ENCODE results near the gene MYLK3. TPM values are rescaled to one million over a fixed set of nuclear protein-coding genes. Genes with fewer than 3 reads are reported as not detected.

The MYLK3 gene
- total RNA-seq (under 1 TPM; 0.54 to 0.78 TPM), polyA plus RNA-seq (under 1 TPM; 0.20 to 0.63 TPM)
- long read RNA-seq, donor 1, result 0 reads
- long read RNA-seq, donor 2, partial matches to known transcripts, result 0 of 1 reads
- long read RNA-seq, donor 2, other reads (novel, unspliced or antisense), result 1 of 1 reads

GRCh38 chr16:46747777-46748651, at the start of gene MYLK3:
Gene MYLK3, minus strand, starts transcription at chr16:46748344. Its CDS starts 151 bp downstream, at chr16:46748193.
- H3K9me3 ChIP-seq (ENCODE audit: control insufficient read depth, low read length), result no peaks in the 10 kb centered on the region
- no peaks in the 10 kb centered on the region for H3K4me1 ChIP-seq (ENCODE audit: control insufficient read depth in 1 of 2, insufficient read depth in 2 of 2, low read length in 2 of 2)
- 76 to 77% methylated on average over 24 to 25 of the region's 25 CpGs for WGBS, 2 donors
- intact Hi-C loops (cut with DNase I), result no loop called here
- H3K27ac ChIP-seq (ENCODE audit: low read depth in 1 of 2, low read length in 2 of 2), result no peak within 1 kb of the TSS
- DNase-seq (peak in 1 of 2 donors; percentile 70), ATAC-seq (ENCODE audit: low FRiP score) (peak; percentile 42)
- H3K27me3 ChIP-seq (ENCODE audit: control insufficient read depth in 1 of 2, insufficient read depth in 2 of 2, low read length in 1 of 2), result no peaks in the 10 kb centered on the region
- no peaks in the 10 kb centered on the region for H3K36me3 ChIP-seq (ENCODE audit: control insufficient read depth in 1 of 2, insufficient read depth in 2 of 2, low read length in 1 of 2)
- no peak within 1 kb of the TSS for H3K4me3 ChIP-seq (ENCODE audit: low read length in 2 of 2)

GRCh38 chr16:46797501-46797900, 49.4 kb upstream of the MYLK3 start:
- Histone ChIP-seq H3K9me3 (ENCODE audit: control insufficient read depth, low read length) (no peaks in the 10 kb centered on the region), H3K36me3 (ENCODE audit: control insufficient read depth in 1 of 2, insufficient read depth in 2 of 2, low read length in 1 of 2) (no peaks in the 10 kb centered on the region), H3K27ac (ENCODE audit: low read depth in 1 of 2, low read length in 2 of 2) (no peak overlapping the region), H3K4me1 (ENCODE audit: control insufficient read depth in 1 of 2, insufficient read depth in 2 of 2, low read length in 2 of 2) (no peaks in the 10 kb centered on the region), H3K27me3 (ENCODE audit: control insufficient read depth in 1 of 2, insufficient read depth in 2 of 2, low read length in 1 of 2) (no peaks in the 10 kb centered on the region), H3K4me3 (ENCODE audit: low read length in 2 of 2) (no peak overlapping the region)
- WGBS, 2 donors, result 92 to 93% methylated on average over 4 of the region's 4 CpGs
- DNase-seq, result peak in 1 of 2 donors; percentile 38
- intact Hi-C loops (cut with DNase I), result loop anchor here in 1 of 2 donors (10.0 kb wide), 1 partner anchor 123 kb away; no protein-coding TSS in a partner anchor
- ATAC-seq (ENCODE audit: low FRiP score), result no peak

- H3K9me3 ChIP-seq (ENCODE audit: control insufficient read depth, low read length), result no peaks in the 10 kb centered on the region
- DNase-seq (no peak), ATAC-seq (ENCODE audit: low FRiP score) (no peak)
- no peaks in the 10 kb centered on the region for H3K36me3 ChIP-seq (ENCODE audit: control insufficient read depth in 1 of 2, insufficient read depth in 2 of 2, low read length in 1 of 2)
- no peak overlapping the region for H3K27ac ChIP-seq (ENCODE audit: low read depth in 1 of 2, low read length in 2 of 2)
- intact Hi-C loops (cut with DNase I), result loop anchor here in 1 of 2 donors (10.0 kb wide), 1 partner anchor 122 kb away; no protein-coding TSS in a partner anchor
- H3K4me3 ChIP-seq (ENCODE audit: low read length in 2 of 2), result no peak overlapping the region
- 92 to 98% methylated on average over 1 of the region's 1 CpG for WGBS, 2 donors
- H3K4me1 ChIP-seq (ENCODE audit: control insufficient read depth in 1 of 2, insufficient read depth in 2 of 2, low read length in 2 of 2), result no peaks in the 10 kb centered on the region
- no peaks in the 10 kb centered on the region for H3K27me3 ChIP-seq (ENCODE audit: control insufficient read depth in 1 of 2, insufficient read depth in 2 of 2, low read length in 1 of 2)
Observed at GRCh38 chr16:46796764-46797269, 48.7 kb upstream of the MYLK3 start.

GRCh38 chr16:46793841-46794240, 45.7 kb upstream of the MYLK3 start:
- intact Hi-C loops (cut with DNase I), result loop anchor here in 1 of 2 donors (5.0 to 10.0 kb wide), 2 partner anchors 38 to 119 kb away; partner anchors contain the start of gene C16orf87
- ATAC-seq (ENCODE audit: low FRiP score) (no peak), DNase-seq (no peak)
- no peaks in the 10 kb centered on the region for H3K9me3 ChIP-seq (ENCODE audit: control insufficient read depth, low read length)
- no peak overlapping the region for H3K27ac ChIP-seq (ENCODE audit: low read depth in 1 of 2, low read length in 2 of 2)
- H3K4me1 ChIP-seq (ENCODE audit: control insufficient read depth in 1 of 2, insufficient read depth in 2 of 2, low read length in 2 of 2), result no peaks in the 10 kb centered on the region
- no peak overlapping the region for H3K4me3 ChIP-seq (ENCODE audit: low read length in 2 of 2)
- 93 to 98% methylated on average over 1 of the region's 1 CpG for WGBS, 2 donors
- no peaks in the 10 kb centered on the region for H3K27me3 ChIP-seq (ENCODE audit: control insufficient read depth in 1 of 2, insufficient read depth in 2 of 2, low read length in 1 of 2)
- no peaks in the 10 kb centered on the region for H3K36me3 ChIP-seq (ENCODE audit: control insufficient read depth in 1 of 2, insufficient read depth in 2 of 2, low read length in 1 of 2)

- Histone ChIP-seq H3K27ac (ENCODE audit: low read depth in 1 of 2, low read length in 2 of 2) (no peak overlapping the region), H3K27me3 (ENCODE audit: control insufficient read depth in 1 of 2, insufficient read depth in 2 of 2, low read length in 1 of 2) (no peaks in the 10 kb centered on the region), H3K4me1 (ENCODE audit: control insufficient read depth in 1 of 2, insufficient read depth in 2 of 2, low read length in 2 of 2) (no peaks in the 10 kb centered on the region), H3K36me3 (ENCODE audit: control insufficient read depth in 1 of 2, insufficient read depth in 2 of 2, low read length in 1 of 2) (no peaks in the 10 kb centered on the region), H3K4me3 (ENCODE audit: low read length in 2 of 2) (no peak overlapping the region), H3K9me3 (ENCODE audit: control insufficient read depth, low read length) (no peaks in the 10 kb centered on the region)
- DNase-seq, result no peak
- WGBS, 2 donors, result 84% methylated on average over 8 of the region's 8 CpGs
- intact Hi-C loops (cut with DNase I), result loop anchor here in 1 of 2 donors (5.0 to 10.0 kb wide), 2 partner anchors 42 to 116 kb away; partner anchors contain the start of gene C16orf87
- ATAC-seq (ENCODE audit: low FRiP score), result no peak
Observed at GRCh38 chr16:46790599-46791270, 42.6 kb upstream of the MYLK3 start.

- Histone ChIP-seq H3K36me3 (ENCODE audit: control insufficient read depth in 1 of 2, insufficient read depth in 2 of 2, low read length in 1 of 2) (no peaks in the 10 kb centered on the region), H3K4me3 (ENCODE audit: low read length in 2 of 2) (peak overlapping the region; percentile 22 to 38), H3K4me1 (ENCODE audit: control insufficient read depth in 1 of 2, insufficient read depth in 2 of 2, low read length in 2 of 2) (no peaks in the 10 kb centered on the region), H3K27ac (ENCODE audit: low read depth in 1 of 2, low read length in 2 of 2) (no peak overlapping the region), H3K27me3 (ENCODE audit: control insufficient read depth in 1 of 2, insufficient read depth in 2 of 2, low read length in 1 of 2) (no peaks in the 10 kb centered on the region), H3K9me3 (ENCODE audit: control insufficient read depth, low read length) (no peaks in the 10 kb centered on the region)
- DNase-seq (peak; percentile 87 to 92), ATAC-seq (ENCODE audit: low FRiP score) (peak; percentile 94)
- intact Hi-C loops (cut with DNase I), result loop anchor here in 1 of 2 donors (5.0 to 10.0 kb wide), 2 partner anchors 43 to 115 kb away; partner anchors contain the start of gene C16orf87
- WGBS, 2 donors, result 5 to 7% methylated on average over 37 to 43 of the region's 43 CpGs
Observed at GRCh38 chr16:46789499-46790414, 41.6 kb upstream of the MYLK3 start.

GRCh38 chr16:46788891-46789474, 40.8 kb upstream of the MYLK3 start:
- Histone ChIP-seq H3K9me3 (ENCODE audit: control insufficient read depth, low read length) (no peaks in the 10 kb centered on the region), H3K36me3 (ENCODE audit: control insufficient read depth in 1 of 2, insufficient read depth in 2 of 2, low read length in 1 of 2) (no peaks in the 10 kb centered on the region), H3K4me1 (ENCODE audit: control insufficient read depth in 1 of 2, insufficient read depth in 2 of 2, low read length in 2 of 2) (no peaks in the 10 kb centered on the region), H3K27me3 (ENCODE audit: control insufficient read depth in 1 of 2, insufficient read depth in 2 of 2, low read length in 1 of 2) (no peaks in the 10 kb centered on the region), H3K27ac (ENCODE audit: low read depth in 1 of 2, low read length in 2 of 2) (no peak overlapping the region), H3K4me3 (ENCODE audit: low read length in 2 of 2) (no peak overlapping the region)
- no peak for DNase-seq
- intact Hi-C loops (cut with DNase I), result no loop called here
- ATAC-seq (ENCODE audit: low FRiP score), result no peak
- WGBS, 2 donors, result 63 to 78% methylated on average over 3 of the region's 3 CpGs

Measured in aorta (tissue), 5 donors.